Lung (tissue), 12 donors: Measurements from ENCODE around the gene EDN2. TPM values are rescaled to one million over a fixed set of nuclear protein-coding genes. Genes with fewer than 3 reads are reported as not detected.

ENCODE experiments used
- ATAC-seq: fragments of 200-7000 bp; cut with Tn5 transposase; one replicate; pipeline ENCODE4 v1.9.1; 2020; ENCODE audit warnings: moderate number of reproducible peaks; ENCODE audit not compliant: insufficient read depth, low FRiP score
- DNase-seq, 3 donors: peaks; one replicate each; pipeline ENCODE4 v3.0.0-alpha.2; 2013 to 2017
- H3K27ac ChIP-seq, 2 donors: one replicate each; pipeline ENCODE4 v1.5.1; 2013; ENCODE audit warnings: mild to moderate bottlenecking in 2 of 2, moderate library complexity in 2 of 2, control low read depth in 1 of 2, inconsistent platforms in 1 of 2, low read depth in 1 of 2, low read length in 1 of 2
- H3K27me3 ChIP-seq, 3 donors: one replicate each; pipeline ENCODE4 v1.5.1; 2013; ENCODE audit warnings: low read length in 2 of 3; ENCODE audit not compliant: control insufficient read depth in 3 of 3, insufficient read depth in 3 of 3
- H3K36me3 ChIP-seq, 4 donors: one replicate each; pipeline ENCODE4 v1.5.1; 2013; ENCODE audit warnings: low read length in 4 of 4, mild to moderate bottlenecking in 1 of 4, moderate library complexity in 1 of 4; ENCODE audit not compliant: control insufficient read depth in 4 of 4, insufficient read depth in 4 of 4
- H3K4me1 ChIP-seq, 5 donors: one replicate each; pipeline ENCODE4 v1.5.1; 2013; ENCODE audit warnings: low read length in 5 of 5, mild to moderate bottlenecking in 2 of 5, moderate library complexity in 1 of 5; ENCODE audit not compliant: control insufficient read depth in 5 of 5, insufficient read depth in 5 of 5
- H3K4me3 ChIP-seq: one replicate; pipeline ENCODE4 v1.5.1; 2013; ENCODE audit warnings: mild to moderate bottlenecking, control low read depth, moderate library complexity
- H3K9ac ChIP-seq, 2 donors: one replicate each; pipeline ENCODE4 v1.5.1; 2013; ENCODE audit warnings: low read length in 2 of 2, control low read depth in 1 of 2; ENCODE audit not compliant: insufficient read depth in 1 of 2
- H3K9me3 ChIP-seq, 4 donors: one replicate each; pipeline ENCODE4 v1.5.1; 2013; ENCODE audit warnings: low read length in 3 of 4, mild to moderate bottlenecking in 1 of 4, moderate library complexity in 1 of 4; ENCODE audit not compliant: control insufficient read depth in 4 of 4, insufficient read depth in 3 of 4
- WGBS, 2 donors: extraction: QIAGEN DNeasy Blood & Tissue Kit; methylation state at CpG; one replicate each; pipeline ENCODE4 v1.1.7; 2013; 5-methylcytosine and 5-hydroxymethylcytosine counted together
- polyA plus RNA-seq, 2 donors: library from polyadenylated mRNA; stranded (reverse); fragments of 200-250 nt; gene quantifications; one replicate each; pipeline ENCODE4 v1.2.1, GENCODE V29; 2013
- total RNA-seq, 2 donors: library from RNA; depleted of rRNA in 1 of 2; stranded (reverse); fragments of >200 nt in 1 of 2; gene quantifications; one replicate each; pipeline ENCODE4 v1.2.1, GENCODE V29; 2014 to 2021
- TF ChIP-seq, protein P1 (sequence below): IDR thresholded peaks from 2 replicates; pipeline ENCODE4 v1.5.1; 2012; ENCODE audit warnings: mild to moderate bottlenecking; ENCODE audit errors: control extremely low read depth, extremely low read depth
- donor health status: control.
- donor health status: control.
- donor health status: Bipolar disorder and iron deficiency.
- donor health status: healthy.
- donor health status: DM: yes; HTN: yes; CAD: no.

The EDN2 gene
- total and polyA plus RNA-seq, 4 donors: 0.85 to 15.2 (median 2.4) TPM

- H3K9me3 ChIP-seq: no peaks in the 10 kb centered on the region
- no peak overlapping the region for H3K27ac ChIP-seq
- H3K9ac ChIP-seq: no peak overlapping the region
- H3K27me3 ChIP-seq: no peaks in the 10 kb centered on the region
- DNase-seq: no peak
- no peak for ATAC-seq
- H3K4me3 ChIP-seq: no peak overlapping the region
- 92 to 93% methylated on average over 10 of the region's 10 CpGs for WGBS, 2 donors
- TF ChIP-seq, protein P1, sequence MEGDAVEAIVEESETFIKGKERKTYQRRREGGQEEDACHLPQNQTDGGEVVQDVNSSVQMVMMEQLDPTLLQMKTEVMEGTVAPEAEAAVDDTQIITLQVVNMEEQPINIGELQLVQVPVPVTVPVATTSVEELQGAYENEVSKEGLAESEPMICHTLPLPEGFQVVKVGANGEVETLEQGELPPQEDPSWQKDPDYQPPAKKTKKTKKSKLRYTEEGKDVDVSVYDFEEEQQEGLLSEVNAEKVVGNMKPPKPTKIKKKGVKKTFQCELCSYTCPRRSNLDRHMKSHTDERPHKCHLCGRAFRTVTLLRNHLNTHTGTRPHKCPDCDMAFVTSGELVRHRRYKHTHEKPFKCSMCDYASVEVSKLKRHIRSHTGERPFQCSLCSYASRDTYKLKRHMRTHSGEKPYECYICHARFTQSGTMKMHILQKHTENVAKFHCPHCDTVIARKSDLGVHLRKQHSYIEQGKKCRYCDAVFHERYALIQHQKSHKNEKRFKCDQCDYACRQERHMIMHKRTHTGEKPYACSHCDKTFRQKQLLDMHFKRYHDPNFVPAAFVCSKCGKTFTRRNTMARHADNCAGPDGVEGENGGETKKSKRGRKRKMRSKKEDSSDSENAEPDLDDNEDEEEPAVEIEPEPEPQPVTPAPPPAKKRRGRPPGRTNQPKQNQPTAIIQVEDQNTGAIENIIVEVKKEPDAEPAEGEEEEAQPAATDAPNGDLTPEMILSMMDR: no peak
- no peaks in the 10 kb centered on the region for H3K36me3 ChIP-seq
- peaks cover 0 to 68% (median 23%) of the 10 kb centered on the region in 5 donors for H3K4me1 ChIP-seq
Observed at GRCh38 chr1:41480204-41481108, 4.0 kb downstream of the EDN2 start.

DNA sequence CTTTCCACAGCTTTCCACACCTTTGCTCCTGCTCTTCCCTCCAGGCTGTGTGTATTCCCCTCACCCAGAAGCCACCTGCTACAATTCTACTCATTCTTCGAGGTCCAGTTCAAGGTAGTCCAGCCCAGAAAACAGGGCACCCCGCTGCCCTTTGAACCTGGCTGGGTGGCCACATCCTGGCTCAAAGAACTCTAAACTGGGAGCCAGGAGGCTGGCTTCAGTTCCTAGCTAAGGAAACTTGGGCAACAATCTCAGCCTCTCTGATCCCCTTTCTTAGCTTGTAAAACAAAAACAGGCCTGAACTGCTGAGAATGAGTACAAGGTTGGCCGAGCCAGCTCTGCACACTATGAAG, 4.7 kb downstream of the EDN2 start:
- WGBS, 2 donors: 89 to 96% methylated on average over 3 of the region's 3 CpGs
- H3K27ac ChIP-seq: no peak overlapping the region
- H3K36me3 ChIP-seq: no peaks in the 10 kb centered on the region
- DNase-seq: no peak
- ATAC-seq: no peak
- H3K4me1 ChIP-seq: peaks cover 3 to 68% (median 23%) of the 10 kb centered on the region in 5 donors
- TF ChIP-seq, protein P1: no peak
- H3K9me3 ChIP-seq: no peaks in the 10 kb centered on the region
- H3K9ac ChIP-seq: no peak overlapping the region
- H3K4me3 ChIP-seq: no peak overlapping the region
- H3K27me3 ChIP-seq: no peaks in the 10 kb centered on the region

- no peak overlapping the region for H3K9ac ChIP-seq
- no peak overlapping the region for H3K4me3 ChIP-seq
- TF ChIP-seq, protein P1: no peak
- no peaks in the 10 kb centered on the region for H3K9me3 ChIP-seq
- H3K27me3 ChIP-seq: no peaks in the 10 kb centered on the region
- WGBS, 2 donors: 80 to 86% methylated on average over 19 of the region's 19 CpGs
- DNase-seq (peak; percentile 82 to 92 (median 85)), ATAC-seq (no peak)
- no peak overlapping the region for H3K27ac ChIP-seq
- H3K4me1 ChIP-seq: peaks cover 3 to 68% (median 28%) of the 10 kb centered on the region in 5 donors
- no peaks in the 10 kb centered on the region for H3K36me3 ChIP-seq
Observed at GRCh38 chr1:41479000-41479807, 5.3 kb downstream of the EDN2 start.
